ENCODE measurements around the gene TM4SF20. TPM values are rescaled to one million over a fixed set of nuclear protein-coding genes. Genes with fewer than 3 reads are reported as not detected.

TM4SF20 gene
- polyA plus RNA-seq, 1 donor from 2014 or later: not detected

DNA sequence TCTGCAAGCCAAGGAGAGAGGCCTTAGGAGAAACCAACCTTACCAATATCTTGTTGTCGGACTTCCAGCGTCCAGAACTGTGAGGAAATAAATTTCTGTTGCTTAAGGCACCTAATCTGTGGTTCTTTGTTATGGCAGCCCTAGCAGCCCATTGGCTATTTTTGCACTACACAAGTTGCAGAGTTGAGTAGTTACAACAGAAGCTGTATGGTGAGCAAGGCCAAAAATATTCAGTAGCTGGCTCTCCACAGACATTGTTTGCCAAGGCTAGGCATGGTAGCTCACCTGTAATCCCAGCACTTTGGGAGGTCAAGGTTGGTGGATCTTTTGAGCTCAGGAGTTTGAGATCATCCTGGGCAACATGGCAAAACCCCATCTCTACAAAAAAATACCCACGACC is 35.7 kb upstream of the TM4SF20 start:
- Histone ChIP-seq H2AFZ (ENCODE audit: low read depth, low read length) (no peak overlapping the region), H3K27me3 (ENCODE audit: insufficient read depth, low read depth, low read length) (no peaks in the 10 kb centered on the region), H3K9me3 (ENCODE audit: low read length) (no peaks in the 10 kb centered on the region), H3K27ac (ENCODE audit: low read length) (no peak overlapping the region), H4K20me1 (ENCODE audit: insufficient read depth) (no peaks in the 10 kb centered on the region), H3K36me3 (ENCODE audit: insufficient read depth, low read length) (no peaks in the 10 kb centered on the region), H3F3A (ENCODE audit: insufficient read depth, low read length, poor library complexity, severe bottlenecking) (no peaks in the 10 kb centered on the region), H3K4me2 (ENCODE audit: low read length) (no peak overlapping the region), H3K79me2 (replicated peaks; ENCODE audit: insufficient read depth, low read length) (no peaks in the 10 kb centered on the region), H3K4me3 (ENCODE audit: low read length) (no peak overlapping the region), H3K9me2 (ENCODE audit: insufficient read depth, low read length) (no peaks in the 10 kb centered on the region), H3K9ac (ENCODE audit: low read length) (no peak overlapping the region)
- TF ChIP-seq, protein P1, sequence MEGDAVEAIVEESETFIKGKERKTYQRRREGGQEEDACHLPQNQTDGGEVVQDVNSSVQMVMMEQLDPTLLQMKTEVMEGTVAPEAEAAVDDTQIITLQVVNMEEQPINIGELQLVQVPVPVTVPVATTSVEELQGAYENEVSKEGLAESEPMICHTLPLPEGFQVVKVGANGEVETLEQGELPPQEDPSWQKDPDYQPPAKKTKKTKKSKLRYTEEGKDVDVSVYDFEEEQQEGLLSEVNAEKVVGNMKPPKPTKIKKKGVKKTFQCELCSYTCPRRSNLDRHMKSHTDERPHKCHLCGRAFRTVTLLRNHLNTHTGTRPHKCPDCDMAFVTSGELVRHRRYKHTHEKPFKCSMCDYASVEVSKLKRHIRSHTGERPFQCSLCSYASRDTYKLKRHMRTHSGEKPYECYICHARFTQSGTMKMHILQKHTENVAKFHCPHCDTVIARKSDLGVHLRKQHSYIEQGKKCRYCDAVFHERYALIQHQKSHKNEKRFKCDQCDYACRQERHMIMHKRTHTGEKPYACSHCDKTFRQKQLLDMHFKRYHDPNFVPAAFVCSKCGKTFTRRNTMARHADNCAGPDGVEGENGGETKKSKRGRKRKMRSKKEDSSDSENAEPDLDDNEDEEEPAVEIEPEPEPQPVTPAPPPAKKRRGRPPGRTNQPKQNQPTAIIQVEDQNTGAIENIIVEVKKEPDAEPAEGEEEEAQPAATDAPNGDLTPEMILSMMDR (IDR thresholded peaks at IDR 0.05; ENCODE audit: poor library complexity, severe bottlenecking): no peak
- TF ChIP-seq EP300 (conservative IDR thresholded peaks at IDR 0.05; ENCODE audit: poor library complexity, severe bottlenecking) (no peak), POLR2AphosphoS5 (IDR thresholded peaks at IDR 0.05) (no peak), MXI1 (conservative IDR thresholded peaks at IDR 0.05; ENCODE audit: poor library complexity, severe bottlenecking) (no peak), SMC3 (conservative IDR thresholded peaks at IDR 0.05; ENCODE audit: poor library complexity) (no peak), RAD21 (conservative IDR thresholded peaks at IDR 0.05) (no peak)
- TF ChIP-seq, protein P2, sequence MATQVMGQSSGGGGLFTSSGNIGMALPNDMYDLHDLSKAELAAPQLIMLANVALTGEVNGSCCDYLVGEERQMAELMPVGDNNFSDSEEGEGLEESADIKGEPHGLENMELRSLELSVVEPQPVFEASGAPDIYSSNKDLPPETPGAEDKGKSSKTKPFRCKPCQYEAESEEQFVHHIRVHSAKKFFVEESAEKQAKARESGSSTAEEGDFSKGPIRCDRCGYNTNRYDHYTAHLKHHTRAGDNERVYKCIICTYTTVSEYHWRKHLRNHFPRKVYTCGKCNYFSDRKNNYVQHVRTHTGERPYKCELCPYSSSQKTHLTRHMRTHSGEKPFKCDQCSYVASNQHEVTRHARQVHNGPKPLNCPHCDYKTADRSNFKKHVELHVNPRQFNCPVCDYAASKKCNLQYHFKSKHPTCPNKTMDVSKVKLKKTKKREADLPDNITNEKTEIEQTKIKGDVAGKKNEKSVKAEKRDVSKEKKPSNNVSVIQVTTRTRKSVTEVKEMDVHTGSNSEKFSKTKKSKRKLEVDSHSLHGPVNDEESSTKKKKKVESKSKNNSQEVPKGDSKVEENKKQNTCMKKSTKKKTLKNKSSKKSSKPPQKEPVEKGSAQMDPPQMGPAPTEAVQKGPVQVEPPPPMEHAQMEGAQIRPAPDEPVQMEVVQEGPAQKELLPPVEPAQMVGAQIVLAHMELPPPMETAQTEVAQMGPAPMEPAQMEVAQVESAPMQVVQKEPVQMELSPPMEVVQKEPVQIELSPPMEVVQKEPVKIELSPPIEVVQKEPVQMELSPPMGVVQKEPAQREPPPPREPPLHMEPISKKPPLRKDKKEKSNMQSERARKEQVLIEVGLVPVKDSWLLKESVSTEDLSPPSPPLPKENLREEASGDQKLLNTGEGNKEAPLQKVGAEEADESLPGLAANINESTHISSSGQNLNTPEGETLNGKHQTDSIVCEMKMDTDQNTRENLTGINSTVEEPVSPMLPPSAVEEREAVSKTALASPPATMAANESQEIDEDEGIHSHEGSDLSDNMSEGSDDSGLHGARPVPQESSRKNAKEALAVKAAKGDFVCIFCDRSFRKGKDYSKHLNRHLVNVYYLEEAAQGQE (IDR thresholded peaks at IDR 0.05; ENCODE audit: borderline replicate concordance): no peak

DNA sequence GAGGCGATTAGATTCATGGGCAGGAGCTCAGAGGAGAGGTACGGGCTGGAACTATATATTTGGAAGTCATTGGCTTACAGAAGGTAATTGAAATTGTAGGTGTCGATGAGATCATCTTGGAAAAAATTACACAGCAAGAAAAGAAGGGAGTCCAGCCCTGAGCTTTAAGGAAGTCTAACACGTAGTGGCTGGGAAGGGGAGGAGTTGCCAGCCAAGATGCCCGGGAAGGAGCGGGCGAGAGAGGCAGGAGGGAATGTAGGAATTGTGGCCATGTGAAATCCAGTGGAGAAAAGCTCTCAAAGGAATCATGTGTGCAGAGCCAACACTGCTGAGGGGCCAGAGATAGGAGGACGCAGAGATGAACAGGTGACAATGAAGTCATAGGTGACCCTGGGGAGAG is 34.3 kb upstream of the TM4SF20 start:
- Histone ChIP-seq H3K79me2 (replicated peaks; ENCODE audit: insufficient read depth, low read length) (no peaks in the 10 kb centered on the region), H3K9me2 (ENCODE audit: insufficient read depth, low read length) (no peaks in the 10 kb centered on the region), H3K9me3 (ENCODE audit: low read length) (no peaks in the 10 kb centered on the region), H3K27me3 (ENCODE audit: insufficient read depth, low read depth, low read length) (no peaks in the 10 kb centered on the region), H3F3A (ENCODE audit: insufficient read depth, low read length, poor library complexity, severe bottlenecking) (no peaks in the 10 kb centered on the region), H3K4me3 (ENCODE audit: low read length) (no peak overlapping the region), H3K36me3 (ENCODE audit: insufficient read depth, low read length) (no peaks in the 10 kb centered on the region), H3K9ac (ENCODE audit: low read length) (no peak overlapping the region), H3K27ac (ENCODE audit: low read length) (no peak overlapping the region), H3K4me2 (ENCODE audit: low read length) (no peak overlapping the region), H2AFZ (ENCODE audit: low read depth, low read length) (no peak overlapping the region), H4K20me1 (ENCODE audit: insufficient read depth) (no peaks in the 10 kb centered on the region)
- no peak for TF ChIP-seq EZH2 (IDR thresholded peaks at IDR 0.05; ENCODE audit: borderline replicate concordance, insufficient read depth, low read length, poor library complexity, severe bottlenecking)
- no peak for TF ChIP-seq EP300 (conservative IDR thresholded peaks at IDR 0.05; ENCODE audit: poor library complexity, severe bottlenecking)
- TF ChIP-seq POLR2AphosphoS5 (IDR thresholded peaks at IDR 0.05): no peak
- TF ChIP-seq, protein P1 (IDR thresholded peaks at IDR 0.05; ENCODE audit: poor library complexity, severe bottlenecking): no peak
- no peak for TF ChIP-seq TAF1 (IDR thresholded peaks at IDR 0.05; ENCODE audit: low read depth)
- no peak for TF ChIP-seq SMC3 (conservative IDR thresholded peaks at IDR 0.05; ENCODE audit: poor library complexity)
- TF ChIP-seq MXI1 (conservative IDR thresholded peaks at IDR 0.05; ENCODE audit: poor library complexity, severe bottlenecking): no peak
- no peak for TF ChIP-seq RAD21 (conservative IDR thresholded peaks at IDR 0.05)
- TF ChIP-seq, protein P2 (IDR thresholded peaks at IDR 0.05; ENCODE audit: borderline replicate concordance): no peak
